ENCODE measurements around the gene CSNK2B. TPM values are rescaled to one million over a fixed set of nuclear protein-coding genes. Genes with fewer than 3 reads are reported as not detected.

Gene CSNK2B
- total and polyA plus RNA-seq, 9 of the 15 experiments (the other 6 are each of a cell fraction or from before 2014, with no cell fraction given): 120 to 1,126 (median 529) TPM

GRCh38 chr6:31620586-31621319 lies 45.1 kb upstream of the CSNK2B start, which contains the start of gene PRRC2A:
Gene PRRC2A (plus strand): TSS chr6:31620715. CDS start chr6:31622790, 2,075 bp downstream.
- peak within 1 kb of the TSS; percentile 97 for H2AFZ ChIP-seq (ENCODE audit: low read depth, low read length)
- ATAC-seq: peak; percentile 84
- FAIRE-seq: no peak
- no peaks in the 10 kb centered on the region for H3K27me3 ChIP-seq (ENCODE audit: control insufficient read depth in 2 of 2, insufficient read depth in 2 of 2, low read length in 2 of 2)
- peaks cover 22% of the 10 kb centered on the region; the same call in 1 of the 2 replicates for H4K20me1 ChIP-seq (replicated peaks; ENCODE audit: control insufficient read depth, insufficient read depth, low read length)
- intact Hi-C loops (cut with micrococcal nuclease) (loop anchor here (1.0 kb wide), 2 partner anchors 45 to 73 kb away; partner anchors contain the start of gene NFKBIL1), in situ Hi-C loops (cut with MboI) (no loop called here)
- peak within 1 kb of the TSS; percentile 98 to 99 for H3K9ac ChIP-seq (ENCODE audit: insufficient read depth in 1 of 2, low read depth in 2 of 2, low read length in 2 of 2)
- peaks cover 12% of the 10 kb centered on the region for H3K9me1 ChIP-seq (ENCODE audit: control insufficient read depth, insufficient read depth, low read length)
- CTCF ChIA-PET (ENCODE audit: low intra/inter-chr PET ratio): no interaction called here
- peak within 1 kb of the TSS; percentile 98 for H3K27ac ChIP-seq (ENCODE audit: extremely low read depth, low read depth, low read length)
- no peaks in the 10 kb centered on the region for H3K9me3 ChIP-seq (replicated peaks; ENCODE audit: control insufficient read depth, insufficient read depth, low read depth, low read length)
- H3K4me1 ChIP-seq (replicated peaks in 1 of 2; ENCODE audit: control insufficient read depth in 2 of 2, insufficient read depth in 2 of 2, low read length in 2 of 2): peaks cover 20 to 30% of the 10 kb centered on the region in 2 experiments
- WGBS (ENCODE audit: insufficient coverage, low coverage, missing lambda C conversion rate): under 1% methylated on average over 37 of the region's 67 CpGs
- peak within 1 kb of the TSS; percentile 99 for H3K4me2 ChIP-seq (ENCODE audit: insufficient read depth, low read length)
- H3K79me2 ChIP-seq (ENCODE audit: control insufficient read depth, insufficient read depth, low read length): peaks cover 50% of the 10 kb centered on the region
- peak within 1 kb of the TSS; percentile 96 for H3K4me3 ChIP-seq
- peaks cover 49% of the 10 kb centered on the region for H3K36me3 ChIP-seq (ENCODE audit: control insufficient read depth, insufficient read depth, low read length)
- BruUV-seq (replicated peaks): no TSS peak
- peak; percentile 89 to 98 (median 94) for DNase-seq (ENCODE audit: extremely low read depth in 1 of 4, low spot score in 3 of 4)
- POLR2A ChIA-PET: interaction anchor here (0.6 to 12.4 kb wide), 24 partner anchors 10 to 213 kb away, joined by 3 to 274 read pairs (median 4); partner anchors contain the start of genes APOM, BAG6, C6orf47 and DDX39B
- 0 out of 2 replicates have a peak, but pooled peaks have one; percentile 23 for TF ChIP-seq ZNF316 (IDR thresholded peaks at IDR 0.05)
- TF ChIP-seq ZNF165 (CRISPR knock-in tag; IDR thresholded peaks at IDR 0.05; ENCODE audit: borderline replicate concordance): no peak
- no peak for TF ChIP-seq ZFP30 (CRISPR knock-in tag; IDR thresholded peaks at IDR 0.05; ENCODE audit: borderline replicate concordance)
- no peak for TF ChIP-seq POLR3A (IDR thresholded peaks at IDR 0.05; ENCODE audit: borderline replicate concordance, extremely low read depth, insufficient read depth, insufficient read length)
- TF ChIP-seq SMARCB1 (IDR thresholded peaks at IDR 0.05; ENCODE audit: insufficient read length, low read depth): no peak
- TF ChIP-seq CBX2 (IDR thresholded peaks at IDR 0.05; ENCODE audit: insufficient read depth, low read length, poor library complexity, severe bottlenecking): no peak
- no peak for TF ChIP-seq ADNP (tag; IDR thresholded peaks at IDR 0.05)
- no peak for TF ChIP-seq THRA (IDR thresholded peaks at IDR 0.05)
- no peak for TF ChIP-seq NFIX (CRISPR knock-in tag; IDR thresholded peaks at IDR 0.05; ENCODE audit: low read depth)
- TF ChIP-seq ATF6 (CRISPR knock-in tag; IDR thresholded peaks at IDR 0.05): no peak
- TF ChIP-seq PTRF (tag; IDR thresholded peaks at IDR 0.05): no peak
- TF ChIP-seq RBM34 (IDR thresholded peaks at IDR 0.05; ENCODE audit: borderline replicate concordance, insufficient read depth, low read length): no peak
- no peak for TF ChIP-seq ZBTB5 (IDR thresholded peaks at IDR 0.05)
- TF ChIP-seq CEBPG (CRISPR knock-in tag; IDR thresholded peaks at IDR 0.05): no peak
- TF ChIP-seq CEBPG (tag; conservative IDR thresholded peaks at IDR 0.05 in 1 of 2, IDR thresholded peaks at IDR 0.05 in 1 of 2): no peak
- TF ChIP-seq KDM4B (IDR thresholded peaks at IDR 0.05; ENCODE audit: borderline replicate concordance in 2 of 2, low read depth in 1 of 2): no peak
